Muscle of leg (tissue), 16 donors: ENCODE measurements around the gene ABCE1. TPM values are rescaled to one million over a fixed set of nuclear protein-coding genes. Genes with fewer than 3 reads are reported as not detected.

ENCODE experiments used
- DNase-seq: peaks from one replicate; pipeline ENCODE4 v3.0.0; 2013
- H3K27ac ChIP-seq: one replicate; pipeline ENCODE4 v1.5.1; 2013; ENCODE audit warnings: mild to moderate bottlenecking, low read length, control low read depth
- H3K27me3 ChIP-seq: one replicate; pipeline ENCODE4 v1.6.1; 2013; ENCODE audit warnings: low read length; ENCODE audit not compliant: control insufficient read depth, insufficient read depth
- H3K36me3 ChIP-seq: one replicate; pipeline ENCODE4 v1.6.1; 2013; ENCODE audit warnings: low read length; ENCODE audit not compliant: control insufficient read depth, insufficient read depth
- H3K4me1 ChIP-seq: one replicate; pipeline ENCODE4 v1.6.1; 2013; ENCODE audit warnings: low read length; ENCODE audit not compliant: control insufficient read depth, insufficient read depth
- H3K4me3 ChIP-seq: one replicate; pipeline ENCODE4 v1.5.1; 2013; ENCODE audit warnings: low read length, control low read depth
- H3K9me3 ChIP-seq: replicated peaks from 2 replicates; pipeline ENCODE4 v1.6.1; 2013; ENCODE audit warnings: low read depth, low read length; ENCODE audit not compliant: control insufficient read depth
- WGBS: methylation state at CpG from one replicate; pipeline ENCODE4 v1.1.5; 2013; ENCODE audit warnings: missing lambda C conversion rate; ENCODE audit not compliant: insufficient coverage; 5-methylcytosine and 5-hydroxymethylcytosine counted together
- long read RNA-seq, 11 donors: transcript quantifications; one replicate each; lab custom pipeline, GENCODE V29; 2026
- polyA plus RNA-seq, 8 donors: library from polyadenylated mRNA; unstranded; fragments of 120-200 nt; gene quantifications; one replicate each; pipeline versions ENCODE4 v1.2.1 to v1.2.3, GENCODE V29; 2013; ENCODE audit warnings: inconsistent platforms in 1 of 8, low replicate concordance in 1 of 8; ENCODE audit not compliant: insufficient read length in 8 of 8, insufficient read depth in 1 of 8
- total RNA-seq: library from RNA; stranded (reverse); fragments of 120-200 nt; gene quantifications from one replicate; pipeline ENCODE4 v1.2.4, GENCODE V29; 2013

ABCE1 gene
- total RNA-seq (80.6 TPM), polyA plus RNA-seq (10 to 100 TPM; 40.4 to 61.6 (median 55.5) TPM)
- long read RNA-seq, donor 1, partial matches to known transcripts, result 7 of 9 reads
- long read RNA-seq, donor 1, other reads (novel, unspliced or antisense), result 0 of 9 reads
- long read RNA-seq, donor 2, partial matches to known transcripts, result 0 of 2 reads
- long read RNA-seq, donor 2, other reads (novel, unspliced or antisense), result 0 of 2 reads
- long read RNA-seq, donor 3, transcript ABCE1-201 (18 exons, 3,921 nt), result major isoform, 8 of 25 reads
- long read RNA-seq, donor 3, partial matches to known transcripts, result 16 of 25 reads
- long read RNA-seq, donor 3, other reads (novel, unspliced or antisense), result 0 of 25 reads
- long read RNA-seq, donor 4, transcript ABCE1-201 (18 exons, 3,921 nt), result major isoform, 6 of 13 reads
- long read RNA-seq, donor 4, partial matches to known transcripts, result 7 of 13 reads
- long read RNA-seq, donor 4, other reads (novel, unspliced or antisense), result 0 of 13 reads
- long read RNA-seq, donor 5, transcript ABCE1-201 (18 exons, 3,921 nt), result major isoform, 13 of 37 reads
- long read RNA-seq, donor 5, partial matches to known transcripts, result 24 of 37 reads
- long read RNA-seq, donor 5, other reads (novel, unspliced or antisense), result 0 of 37 reads
- long read RNA-seq, donor 6, transcript ABCE1-201 (18 exons, 3,921 nt), result major isoform, 17 of 29 reads
- long read RNA-seq, donor 6, partial matches to known transcripts, result 5 of 29 reads
- long read RNA-seq, donor 6, other reads (novel, unspliced or antisense), result 6 of 29 reads
- long read RNA-seq, donor 7, transcript ABCE1-201 (18 exons, 3,921 nt), result major isoform, 9 of 31 reads
- long read RNA-seq, donor 7, partial matches to known transcripts, result 22 of 31 reads
- long read RNA-seq, donor 7, other reads (novel, unspliced or antisense), result 0 of 31 reads
- long read RNA-seq, donor 8, transcript ABCE1-201 (18 exons, 3,921 nt), result major isoform, 6 of 6 reads
- long read RNA-seq, donor 8, partial matches to known transcripts, result 0 of 6 reads
- long read RNA-seq, donor 8, other reads (novel, unspliced or antisense), result 0 of 6 reads
- long read RNA-seq, donor 9, transcript ABCE1-201 (18 exons, 3,921 nt), result major isoform, 5 of 22 reads
- long read RNA-seq, donor 9, partial matches to known transcripts, result 14 of 22 reads
- long read RNA-seq, donor 9, other reads (novel, unspliced or antisense), result 0 of 22 reads
- long read RNA-seq, donor 10, transcript ABCE1-201 (18 exons, 3,921 nt), result major isoform, 11 of 22 reads
- long read RNA-seq, donor 10, partial matches to known transcripts, result 10 of 22 reads
- long read RNA-seq, donor 10, other reads (novel, unspliced or antisense), result 0 of 22 reads
- long read RNA-seq, donor 11, transcript ABCE1-201 (18 exons, 3,921 nt), result major isoform, 8 of 28 reads
- long read RNA-seq, donor 11, partial matches to known transcripts, result 17 of 28 reads
- long read RNA-seq, donor 11, other reads (novel, unspliced or antisense), result 0 of 28 reads

DNA sequence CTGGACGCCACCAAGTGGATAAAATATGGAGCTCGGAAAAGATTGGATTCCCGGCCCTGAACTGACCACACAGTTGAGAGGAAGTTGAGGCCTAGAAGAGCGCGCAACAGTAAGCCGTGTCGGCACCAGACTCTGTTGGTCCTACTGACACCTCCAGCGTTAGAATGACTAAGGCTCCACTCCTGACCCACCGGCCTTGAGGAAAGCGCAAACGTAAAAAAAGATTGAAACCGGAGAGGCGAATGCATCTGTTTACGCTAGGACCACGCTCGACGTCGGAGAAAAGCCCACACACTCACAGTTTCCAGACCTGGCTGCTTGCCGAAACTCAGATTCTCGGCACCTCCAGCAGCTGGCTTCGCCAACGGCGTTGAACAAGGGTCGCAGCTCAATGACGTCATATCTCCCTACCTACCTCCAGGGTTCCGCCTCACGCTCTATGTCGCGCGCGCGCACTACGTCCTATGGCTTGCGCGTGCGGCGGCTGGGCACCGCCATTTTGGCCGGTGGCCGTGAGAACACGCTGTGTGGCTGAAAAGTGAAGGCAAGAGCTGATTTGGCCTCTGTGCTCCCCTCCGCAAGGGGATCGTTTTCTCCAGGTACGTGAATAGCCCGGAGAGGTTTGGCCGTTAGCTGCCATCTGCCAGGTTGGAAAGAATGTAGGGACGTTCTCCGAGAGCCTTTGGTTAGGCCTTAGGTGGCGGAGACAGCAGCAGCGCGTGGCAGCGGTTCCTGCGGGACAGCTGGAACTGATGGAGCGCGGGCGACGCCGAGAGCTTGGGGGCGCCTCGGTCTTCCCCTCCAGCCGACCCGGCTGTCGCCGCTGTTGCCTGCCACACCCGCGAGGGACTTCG, at the start of gene ABCE1, which contains the start of gene ANAPC10:
Gene ABCE1, plus strand, starts transcription at position 491 of the 854 bp plus-strand sequence. CDS start 6,102 bp downstream, outside the sequence.
Gene ANAPC10, minus strand, starts transcription at position 376 of the 854 bp plus-strand sequence. CDS start 2,097 bp downstream, outside the sequence.
- peaks cover 13% of the 10 kb centered on the region for H3K9me3 ChIP-seq
- peak within 1 kb of the TSS; percentile 84 for H3K4me3 ChIP-seq
- peaks cover 18% of the 10 kb centered on the region for H3K36me3 ChIP-seq
- WGBS, result under 1% methylated on average over 61 of the region's 67 CpGs
- DNase-seq, result peak; percentile 99
- no peaks in the 10 kb centered on the region for H3K27me3 ChIP-seq
- H3K27ac ChIP-seq, result peak within 1 kb of the TSS; percentile 99
- H3K4me1 ChIP-seq, result peaks cover 6% of the 10 kb centered on the region

DNA sequence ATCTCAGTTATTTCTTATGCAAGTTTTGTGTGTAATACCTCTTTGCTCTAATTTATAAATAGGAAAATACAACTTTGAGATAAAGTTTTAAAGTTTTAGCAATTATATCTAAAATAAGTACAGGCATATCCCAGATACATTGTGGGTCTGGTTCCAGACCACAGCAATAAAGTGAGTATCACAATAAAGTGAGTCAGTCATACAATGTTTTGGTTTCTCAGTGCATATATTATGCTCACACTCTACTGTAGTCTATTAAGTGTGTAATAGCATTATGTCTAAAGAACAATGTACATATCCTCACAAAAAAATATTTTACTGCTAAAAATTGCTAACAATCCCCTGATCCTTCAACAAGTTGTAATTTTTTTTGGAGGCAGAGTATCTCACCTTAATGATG, 49.3 kb upstream of the ABCE1 start:
- no peak for DNase-seq
- no peaks in the 10 kb centered on the region for H3K9me3 ChIP-seq
- H3K36me3 ChIP-seq, result peaks cover 4% of the 10 kb centered on the region
- H3K4me1 ChIP-seq, result no peaks in the 10 kb centered on the region
- no peak overlapping the region for H3K4me3 ChIP-seq
- H3K27me3 ChIP-seq, result no peaks in the 10 kb centered on the region
- no peak overlapping the region for H3K27ac ChIP-seq

DNA sequence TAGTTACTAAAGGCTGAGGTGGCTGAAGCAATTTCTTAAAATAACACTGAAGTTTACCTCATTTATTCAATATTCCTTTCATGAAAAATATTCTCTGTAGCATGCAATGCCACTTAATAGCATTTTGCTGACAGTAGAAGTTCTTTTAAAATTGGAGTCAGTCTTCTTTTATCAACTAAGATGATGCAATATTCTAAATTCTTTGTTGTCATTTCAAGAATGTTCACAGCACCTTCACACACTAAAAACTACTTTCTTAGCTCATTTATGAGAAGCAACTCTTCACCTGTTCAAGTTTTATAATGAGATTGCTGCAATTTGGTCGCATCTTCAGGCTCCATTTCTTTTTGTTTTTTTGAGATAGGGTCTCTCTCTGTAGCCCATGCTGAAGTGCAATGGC, 48.9 kb upstream of the ABCE1 start:
- no peak for DNase-seq

DNA sequence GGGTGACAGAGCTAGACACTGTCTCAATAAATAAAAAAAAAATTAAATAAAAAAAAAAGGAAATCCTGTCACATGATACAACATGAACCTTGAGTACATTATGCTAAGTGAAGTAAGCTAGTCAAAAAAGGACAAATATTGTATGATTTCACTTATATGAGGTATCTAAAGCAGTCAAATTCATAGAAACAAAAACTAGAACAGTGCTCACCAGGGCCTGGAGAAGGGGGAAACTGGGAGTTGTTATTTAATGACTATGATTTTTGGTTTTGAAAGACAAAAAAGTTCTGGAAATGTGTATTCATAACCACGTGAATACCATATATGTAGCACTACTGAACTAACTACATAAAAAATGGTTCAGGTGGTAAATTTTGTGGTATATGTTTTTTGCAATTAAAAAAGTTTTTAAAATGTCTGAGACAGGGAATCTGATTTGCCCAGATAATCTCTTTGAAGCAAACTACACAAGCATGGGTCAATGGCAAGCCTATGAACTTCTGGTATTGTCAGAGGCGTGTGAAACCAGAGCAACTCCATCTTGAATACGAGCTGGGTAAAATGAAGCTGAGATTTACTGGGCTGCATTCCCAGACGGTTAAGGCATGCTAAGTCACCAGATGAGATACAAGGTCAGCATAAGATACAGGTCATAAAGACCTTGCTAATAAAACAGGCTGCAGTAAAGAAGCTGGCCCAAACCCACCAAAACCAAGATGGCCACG, 42.4 kb upstream of the ABCE1 start:
- no peaks in the 10 kb centered on the region for H3K9me3 ChIP-seq
- H3K4me1 ChIP-seq, result no peaks in the 10 kb centered on the region
- no peak for DNase-seq
- no peaks in the 10 kb centered on the region for H3K27me3 ChIP-seq
- H3K27ac ChIP-seq, result no peak overlapping the region
- 100% methylated on average over 2 of the region's 5 CpGs for WGBS
- no peak overlapping the region for H3K4me3 ChIP-seq
- H3K36me3 ChIP-seq, result no peaks in the 10 kb centered on the region

More for the DNA sequence above, 48.9 kb upstream of the ABCE1 start:
- Histone ChIP-seq H3K27me3 (no peaks in the 10 kb centered on the region), H3K9me3 (no peaks in the 10 kb centered on the region), H3K4me1 (no peaks in the 10 kb centered on the region), H3K27ac (no peak overlapping the region), H3K36me3 (peaks cover 4% of the 10 kb centered on the region), H3K4me3 (no peak overlapping the region)
- no CpG with 5 or more reads among the region's 1 CpG for WGBS

DNA sequence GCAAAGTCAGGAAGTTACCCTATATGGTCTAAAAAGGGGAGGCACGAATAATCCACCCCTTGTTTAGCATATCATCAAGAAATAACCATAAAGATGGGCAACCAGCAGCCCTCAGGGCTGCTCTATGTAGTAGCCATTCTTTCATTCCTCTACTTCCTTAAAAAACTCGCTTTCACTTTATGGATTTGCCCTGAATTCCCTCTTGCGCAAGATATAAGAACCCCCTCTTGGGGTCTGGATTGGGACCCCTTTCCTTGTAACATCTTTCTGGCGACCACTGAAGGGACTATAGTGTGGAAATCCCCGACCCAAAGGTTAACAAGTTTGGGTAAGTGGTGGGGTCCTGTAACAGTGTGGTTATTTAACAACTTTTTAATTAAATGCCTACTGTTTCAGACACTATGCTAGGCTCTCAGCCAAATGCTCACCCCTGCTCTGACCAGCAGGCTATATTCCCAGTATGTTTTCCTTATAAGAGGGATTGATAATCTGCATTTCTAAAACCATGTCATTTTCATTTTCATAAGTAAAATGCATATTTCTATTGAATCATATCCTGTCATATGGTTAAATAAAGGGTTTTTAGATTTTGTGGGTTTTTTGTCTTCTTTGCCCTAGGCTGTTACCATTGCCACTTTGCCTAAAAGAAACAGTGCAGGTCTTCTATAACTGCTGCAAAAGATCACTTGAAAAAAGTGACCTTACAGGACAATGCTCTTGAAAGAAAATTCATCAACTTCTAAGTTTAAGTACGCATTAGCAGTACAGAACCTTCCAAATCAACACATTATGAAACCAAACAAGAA, 41.6 kb upstream of the ABCE1 start:
- Histone ChIP-seq H3K4me3 (no peak overlapping the region), H3K9me3 (no peaks in the 10 kb centered on the region), H3K4me1 (no peaks in the 10 kb centered on the region), H3K36me3 (no peaks in the 10 kb centered on the region), H3K27me3 (no peaks in the 10 kb centered on the region), H3K27ac (no peak overlapping the region)
- WGBS, result no CpG with 5 or more reads among the region's 6 CpGs
- DNase-seq, result no peak

DNA sequence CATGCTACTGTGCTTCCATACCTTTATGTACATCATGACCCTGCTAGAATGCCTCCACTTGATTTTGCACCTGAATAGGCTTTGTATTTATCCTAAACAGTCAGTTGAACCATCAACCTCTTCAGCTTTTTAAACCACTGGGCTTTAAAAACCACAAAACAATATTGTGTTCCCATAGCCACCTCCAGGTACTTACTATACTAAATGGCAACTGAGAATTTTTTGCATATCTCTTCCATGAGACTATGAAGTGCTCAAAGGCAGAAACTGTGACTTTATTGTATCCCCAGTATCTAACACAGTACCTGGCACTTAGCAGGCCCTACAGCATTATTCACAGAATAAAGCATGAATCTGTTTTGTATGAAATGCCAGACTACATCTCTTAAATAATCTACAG, 39.9 kb upstream of the ABCE1 start:
- DNase-seq, result no peak
- Histone ChIP-seq H3K27ac (no peak overlapping the region), H3K27me3 (no peaks in the 10 kb centered on the region), H3K4me3 (no peak overlapping the region), H3K4me1 (no peaks in the 10 kb centered on the region), H3K9me3 (no peaks in the 10 kb centered on the region), H3K36me3 (peaks cover 3% of the 10 kb centered on the region)

DNA sequence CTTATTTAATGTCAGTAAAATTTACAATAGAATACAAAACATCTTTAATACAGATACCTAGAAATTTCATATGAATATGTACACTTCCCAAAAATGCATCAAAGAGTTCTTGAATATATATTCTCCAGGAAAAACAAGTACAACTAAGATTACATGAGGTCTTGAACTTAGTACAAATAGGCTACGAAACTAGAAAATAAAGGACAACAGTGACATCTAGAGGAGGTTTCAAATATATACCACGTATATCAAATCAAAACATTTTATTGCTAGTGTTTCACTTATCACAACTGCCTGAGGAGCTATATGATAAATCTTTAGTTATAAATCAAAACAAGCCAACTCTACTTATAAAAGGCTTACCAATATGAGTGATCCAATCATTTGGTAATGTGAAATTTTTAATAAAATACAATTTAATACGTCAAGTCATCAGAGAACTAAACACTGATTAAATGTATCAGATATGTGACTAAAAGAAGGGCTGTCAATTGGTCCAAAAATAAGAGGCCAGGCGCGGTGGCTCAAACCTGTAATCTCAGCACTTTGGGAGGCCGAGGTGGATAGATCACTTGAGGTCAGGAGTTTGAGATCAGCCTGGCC, 36.7 kb upstream of the ABCE1 start:
- no CpG with 5 or more reads among the region's 6 CpGs for WGBS
- DNase-seq, result peak; percentile 69
- no peak overlapping the region for H3K4me3 ChIP-seq
- H3K27ac ChIP-seq, result no peak overlapping the region
- peaks cover 3% of the 10 kb centered on the region for H3K36me3 ChIP-seq
- no peaks in the 10 kb centered on the region for H3K4me1 ChIP-seq
- H3K27me3 ChIP-seq, result no peaks in the 10 kb centered on the region
- no peaks in the 10 kb centered on the region for H3K9me3 ChIP-seq

DNA sequence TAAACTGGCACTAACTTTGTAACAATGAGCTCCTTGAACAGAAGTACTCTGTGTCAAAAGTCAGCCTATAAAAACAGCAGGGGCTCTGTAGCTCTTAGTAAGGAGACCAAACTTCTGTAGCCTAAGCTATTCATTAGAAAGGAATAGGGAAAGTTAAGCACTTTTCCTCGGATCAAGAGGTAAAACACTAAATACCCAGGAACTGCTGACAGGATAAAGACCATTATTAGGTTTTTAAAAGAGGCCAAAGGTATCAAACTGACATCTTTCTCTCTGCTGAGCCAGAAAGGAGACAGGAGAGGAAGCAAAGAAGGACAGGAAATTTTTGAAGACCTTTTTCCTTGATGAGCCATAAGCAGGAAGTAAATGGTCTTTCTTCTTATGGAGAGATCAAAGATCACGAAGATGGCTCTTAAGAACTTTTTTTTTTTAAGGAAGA, 32.0 kb upstream of the ABCE1 start:
- Histone ChIP-seq H3K4me1 (no peaks in the 10 kb centered on the region), H3K4me3 (no peak overlapping the region), H3K36me3 (peaks cover 3% of the 10 kb centered on the region), H3K27me3 (no peaks in the 10 kb centered on the region), H3K9me3 (no peaks in the 10 kb centered on the region), H3K27ac (no peak overlapping the region)
- no peak for DNase-seq
- WGBS, result no CpG with 5 or more reads among the region's 2 CpGs
